HG02852 (cell line): ENCODE measurements around the gene ERN2.

ENCODE experiments used
- ATAC-seq: cut with Tn5 transposase; IDR thresholded peaks from one replicate; pipeline ENCODE4 v1.9.1; 2021; ENCODE audit warnings: mild to moderate bottlenecking, moderate library complexity; ENCODE audit not compliant: unreplicated experiment

ERN2 gene

DNA sequence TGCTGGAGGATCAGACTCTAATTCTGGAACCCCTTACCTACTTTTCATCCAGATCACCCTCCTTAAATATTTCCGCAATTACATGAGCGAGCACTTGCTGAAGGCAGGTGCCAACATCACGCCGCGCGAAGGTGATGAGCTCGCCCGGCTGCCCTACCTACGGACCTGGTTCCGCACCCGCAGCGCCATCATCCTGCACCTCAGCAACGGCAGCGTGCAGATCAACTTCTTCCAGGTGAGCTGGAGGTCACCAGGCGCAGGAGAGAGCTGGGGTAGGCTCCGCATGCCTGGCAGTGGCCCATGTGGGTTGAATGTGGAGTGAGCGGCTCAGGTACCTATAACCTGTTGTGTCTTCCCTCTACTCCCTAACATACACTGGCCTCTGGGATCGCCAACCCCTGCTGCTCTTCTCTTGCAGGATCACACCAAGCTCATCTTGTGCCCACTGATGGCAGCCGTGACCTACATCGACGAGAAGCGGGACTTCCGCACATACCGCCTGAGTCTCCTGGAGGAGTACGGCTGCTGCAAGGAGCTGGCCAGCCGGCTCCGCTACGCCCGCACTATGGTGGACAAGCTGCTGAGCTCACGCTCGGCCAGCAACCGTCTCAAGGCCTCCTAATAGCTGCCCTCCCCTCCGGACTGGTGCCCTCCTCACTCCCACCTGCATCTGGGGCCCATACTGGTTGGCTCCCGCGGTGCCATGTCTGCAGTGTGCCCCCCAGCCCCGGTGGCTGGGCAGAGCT, 23.4 kb downstream of the ERN2 start:
- no peak for ATAC-seq

DNA sequence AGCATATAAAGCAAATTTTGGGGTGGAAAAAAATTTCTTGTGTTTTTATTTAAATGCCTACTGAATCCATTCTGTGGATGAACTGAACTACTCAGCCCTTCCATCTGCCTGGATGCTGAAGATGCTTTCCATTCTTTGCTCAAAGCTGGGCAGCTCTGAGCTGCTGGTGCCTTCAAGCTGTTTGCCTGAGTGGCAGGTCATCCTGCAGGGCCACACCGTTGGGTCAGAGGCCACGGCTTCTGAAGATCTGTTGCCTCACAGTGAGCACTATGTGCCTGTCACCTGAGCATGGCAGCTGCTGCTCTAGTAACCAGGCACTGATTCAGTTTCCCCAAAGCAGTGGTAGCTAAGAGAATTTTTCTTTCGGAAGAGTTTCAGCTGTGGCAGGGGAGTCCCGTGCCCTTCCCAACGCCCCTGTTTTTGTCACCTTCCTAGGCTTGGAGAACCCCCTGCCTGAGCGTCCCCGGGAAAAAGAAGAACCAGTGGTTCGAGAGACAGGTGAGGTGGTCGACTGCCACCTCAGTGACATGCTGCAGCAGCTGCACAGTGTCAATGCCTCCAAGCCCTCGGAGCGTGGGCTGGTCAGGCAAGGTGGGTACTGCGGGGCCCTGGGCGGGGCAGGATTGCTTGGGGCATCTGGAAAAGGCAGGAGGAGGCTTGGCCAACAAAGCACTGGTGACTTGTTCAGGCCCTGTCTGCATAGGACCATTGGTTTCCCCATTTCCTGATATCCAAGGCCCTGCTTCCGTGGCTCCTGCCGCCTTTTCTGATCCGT, 25.8 kb downstream of the ERN2 start:
- no peak for ATAC-seq

DNA sequence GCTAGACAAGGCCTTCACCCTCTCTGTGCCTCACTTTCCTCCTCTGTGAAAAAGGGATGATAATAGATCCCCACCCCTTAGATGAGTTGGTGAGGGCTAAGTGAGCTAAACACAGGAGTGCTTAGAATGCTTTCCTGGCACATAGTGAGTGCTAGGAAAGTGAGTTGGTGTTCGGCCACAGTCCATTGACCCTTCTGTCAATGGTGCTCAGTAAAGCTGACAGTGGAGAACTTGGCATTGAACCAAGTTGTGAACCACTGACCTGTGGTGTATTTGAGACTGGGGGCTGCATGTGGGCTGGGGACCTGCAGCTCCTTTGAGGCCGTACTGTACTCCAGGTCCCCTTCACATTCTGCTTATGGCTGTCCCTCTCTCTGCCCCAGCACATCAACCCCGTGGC, 29.5 kb downstream of the ERN2 start:
- ATAC-seq: no peak

DNA sequence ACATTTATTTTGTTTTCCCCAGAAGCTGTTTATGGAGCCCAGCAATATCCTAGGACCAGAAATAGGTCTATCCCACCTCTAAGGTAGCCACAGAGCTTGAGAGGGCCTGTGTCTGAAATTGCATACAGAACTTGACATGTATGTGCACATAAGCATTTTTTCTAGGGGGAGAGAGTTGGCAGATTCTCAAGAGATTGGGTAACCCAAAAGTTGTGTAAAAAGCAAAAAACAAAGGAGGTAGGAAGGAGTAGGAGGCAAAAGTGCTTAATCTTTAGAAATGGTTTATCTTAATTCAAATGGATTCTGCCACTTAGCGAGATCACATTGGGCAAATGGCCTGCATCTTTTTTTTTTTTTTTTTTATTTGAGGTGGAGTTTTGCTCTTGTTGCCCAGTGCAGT, 30.8 kb downstream of the ERN2 start:
- no peak for ATAC-seq

DNA sequence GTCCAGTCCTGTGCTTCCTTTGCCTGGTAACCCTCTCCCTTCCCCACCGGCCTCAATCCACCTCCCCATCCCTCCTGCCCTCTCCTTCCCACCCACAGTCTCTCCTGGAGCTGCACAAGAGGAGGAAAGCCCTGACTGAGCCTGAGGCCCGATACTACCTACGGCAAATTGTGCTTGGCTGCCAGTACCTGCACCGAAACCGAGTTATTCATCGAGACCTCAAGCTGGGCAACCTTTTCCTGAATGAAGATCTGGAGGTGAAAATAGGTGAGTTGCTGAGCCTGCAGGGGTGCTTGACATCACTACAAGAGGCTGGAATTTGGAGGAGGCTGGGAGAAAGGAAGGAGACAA, 33.1 kb downstream of the ERN2 start:
- no peak for ATAC-seq

DNA sequence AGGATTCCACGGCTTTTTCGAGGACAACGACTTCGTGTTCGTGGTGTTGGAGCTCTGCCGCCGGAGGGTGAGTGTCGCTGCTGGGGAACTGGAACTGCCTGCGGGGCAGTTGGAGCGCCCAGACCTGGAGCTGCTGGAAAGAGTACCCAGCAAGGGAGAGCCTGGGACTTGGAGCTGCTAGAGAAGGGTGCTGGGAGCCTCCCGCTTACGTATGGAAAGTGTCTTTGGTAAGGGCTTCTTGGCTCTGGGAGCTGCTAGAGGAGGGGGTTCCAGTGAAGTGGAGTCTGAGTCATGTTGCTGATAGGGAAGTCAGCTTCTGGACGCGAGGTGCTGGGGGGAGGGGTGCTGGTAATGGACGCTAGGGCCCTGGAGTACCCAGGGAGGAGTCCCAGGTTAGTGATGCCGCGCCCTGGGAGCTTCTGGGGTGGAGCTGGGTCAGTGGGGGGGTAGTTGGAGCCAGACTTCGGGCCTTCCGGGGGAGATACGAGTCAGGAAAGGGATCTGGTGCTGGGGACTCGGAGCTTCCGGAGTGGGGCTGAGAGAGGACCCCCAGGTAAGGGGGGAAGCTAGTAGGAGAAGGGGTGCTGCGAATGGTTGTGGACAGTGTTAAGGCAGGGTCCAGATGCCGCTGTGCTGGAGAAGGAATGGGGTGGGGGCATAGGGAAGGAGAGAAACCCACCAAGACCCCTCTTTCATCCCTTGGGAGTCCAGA, 33.6 kb downstream of the ERN2 start:
- no peak for ATAC-seq

DNA sequence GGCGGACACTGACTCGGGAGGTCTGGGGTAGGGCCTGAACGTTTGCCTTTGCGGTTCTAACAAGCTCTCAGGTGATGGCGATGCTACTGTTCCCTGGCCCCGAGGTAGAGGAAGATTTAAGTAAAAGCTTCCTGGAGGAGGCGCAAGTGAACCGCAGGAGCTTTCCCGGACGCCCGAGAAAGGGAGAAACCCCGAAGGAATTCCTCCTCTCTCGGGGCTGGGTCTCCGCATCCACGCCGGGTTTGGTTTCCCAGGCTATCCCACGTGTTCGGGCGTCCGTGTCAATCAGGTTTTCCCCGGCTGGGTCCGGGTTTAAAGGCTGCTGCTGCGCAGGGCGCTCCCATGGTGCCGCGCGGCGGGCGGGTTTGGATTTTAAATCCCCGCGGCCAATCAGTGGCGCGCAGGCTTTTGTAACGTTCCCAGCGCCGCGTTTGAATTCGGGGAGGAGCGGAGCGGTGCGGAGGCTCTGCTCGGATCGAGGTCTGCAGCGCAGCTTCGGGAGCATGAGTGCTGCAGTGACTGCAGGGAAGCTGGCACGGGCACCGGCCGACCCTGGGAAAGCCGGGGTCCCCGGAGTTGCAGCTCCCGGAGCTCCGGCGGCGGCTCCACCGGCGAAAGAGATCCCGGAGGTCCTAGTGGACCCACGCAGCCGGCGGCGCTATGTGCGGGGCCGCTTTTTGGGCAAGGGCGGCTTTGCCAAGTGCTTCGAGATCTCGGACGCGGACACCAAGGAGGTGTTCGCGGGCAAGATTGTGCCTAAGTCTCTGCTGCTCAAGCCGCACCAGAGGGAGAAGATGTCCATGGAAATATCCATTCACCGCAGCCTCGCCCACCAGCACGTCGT, 34.4 kb downstream of the ERN2 start, which contains the start of gene PLK1:
PLK1 (plus strand) TSS at position 460 of the 844 bp plus-strand sequence; CDS start at position 504, 44 bp downstream.
- peak; percentile 94 for ATAC-seq

DNA sequence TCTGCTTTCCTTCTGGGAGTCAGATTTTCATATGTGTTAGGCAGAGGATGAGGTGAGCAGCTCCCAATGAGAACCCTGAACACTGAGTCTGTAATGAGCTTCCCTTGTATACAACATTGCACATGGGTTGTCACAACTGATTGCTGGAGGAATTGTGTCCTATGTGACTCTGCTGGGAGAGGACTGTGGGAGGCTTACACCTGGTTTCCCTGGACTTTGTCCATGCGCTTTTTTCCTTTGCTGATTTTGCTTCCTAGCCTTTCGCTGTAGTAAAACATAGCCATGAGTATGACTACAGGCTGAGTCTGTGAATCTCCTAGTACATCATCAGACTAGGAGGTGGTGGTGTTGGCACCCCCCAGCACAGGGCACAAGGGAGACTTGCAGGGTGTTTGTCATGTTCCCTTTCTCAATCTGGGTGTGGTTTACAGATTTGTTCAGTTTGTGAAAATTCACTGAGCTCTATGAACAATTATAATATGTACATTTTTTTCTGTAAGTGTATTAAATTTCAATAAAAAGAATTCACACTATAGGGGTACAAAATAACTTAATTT, 36.0 kb downstream of the ERN2 start:
- no peak for ATAC-seq

DNA sequence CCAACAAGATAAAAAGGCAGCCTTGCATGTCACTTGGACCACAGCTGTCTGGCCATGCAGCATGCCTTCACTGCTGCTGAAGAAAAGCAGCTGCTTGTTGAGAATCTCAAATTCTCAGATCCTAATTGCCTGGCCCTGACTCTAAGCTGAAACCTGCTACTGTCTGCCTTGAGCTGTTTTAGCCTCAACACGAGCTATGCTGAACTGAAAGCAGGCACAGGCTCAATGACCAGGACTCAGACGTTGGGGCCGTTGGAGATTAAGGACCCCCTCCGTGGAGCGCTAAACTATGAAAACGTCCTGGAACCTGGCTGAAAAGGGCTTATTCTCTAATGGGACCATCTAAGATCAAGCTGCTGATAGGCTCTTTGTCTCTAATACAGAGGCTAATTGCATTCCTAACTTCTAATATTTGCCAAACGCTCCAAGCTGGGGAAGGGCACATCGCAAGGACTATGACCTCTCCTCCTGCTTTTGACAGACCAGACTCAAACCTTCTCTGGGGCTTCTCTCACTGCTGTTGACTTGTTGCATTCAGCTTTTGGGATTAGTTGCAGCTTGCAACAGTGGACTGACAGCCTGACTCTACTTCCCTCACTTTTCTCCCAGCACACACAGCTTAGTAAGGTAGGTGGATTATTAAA, 38.9 kb downstream of the ERN2 start:
- ATAC-seq: no peak

DNA sequence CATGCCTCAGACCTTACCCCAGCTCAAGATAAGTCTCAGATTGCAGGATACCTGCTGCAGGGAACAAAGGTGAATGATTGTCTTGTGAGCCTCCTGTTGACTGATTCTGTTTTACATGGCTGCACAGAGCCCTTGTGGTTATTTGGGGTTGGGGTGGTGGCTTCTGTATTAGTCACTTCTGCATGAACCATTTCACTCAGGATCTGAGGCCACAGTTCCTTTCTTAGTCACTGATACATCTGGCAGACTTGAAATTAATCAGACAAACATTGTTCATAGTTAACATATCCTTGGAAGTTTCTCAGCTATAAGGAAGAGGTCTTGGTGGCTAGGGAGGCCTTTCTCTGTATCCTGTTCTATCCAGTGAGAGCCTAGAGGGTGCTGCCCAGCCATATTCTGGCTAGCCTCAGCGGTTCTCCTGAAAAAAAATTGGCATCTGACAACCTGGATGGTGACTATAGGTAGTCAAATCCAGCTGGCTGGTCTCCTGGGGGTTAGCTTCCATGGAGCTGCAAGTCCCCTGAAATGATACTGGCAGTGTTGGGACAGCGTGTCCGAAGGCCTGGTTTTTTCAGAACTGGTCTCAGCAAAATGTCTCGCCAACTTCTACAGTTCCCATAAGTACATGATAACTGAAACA, 42.8 kb downstream of the ERN2 start:
- peak; percentile 96 for ATAC-seq

DNA sequence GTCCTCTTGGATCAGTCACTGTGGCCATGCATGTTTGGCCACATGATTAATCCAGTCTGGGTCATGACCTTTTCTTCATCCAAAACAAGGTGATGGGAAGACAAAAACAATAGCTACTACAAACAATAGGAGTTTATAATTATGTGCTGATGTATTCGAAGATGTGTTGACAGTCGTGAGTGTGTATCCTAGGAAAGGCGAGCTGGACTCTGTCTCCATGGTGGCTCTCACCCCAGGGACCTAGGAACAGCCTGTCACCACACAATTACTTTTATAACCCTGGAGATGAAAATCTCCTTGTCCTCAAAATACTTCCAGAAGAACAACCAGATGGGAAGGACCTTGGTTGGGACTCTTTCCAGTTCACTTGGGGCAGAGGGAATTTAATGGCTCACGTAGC, 44.1 kb downstream of the ERN2 start:
- no peak for ATAC-seq

DNA sequence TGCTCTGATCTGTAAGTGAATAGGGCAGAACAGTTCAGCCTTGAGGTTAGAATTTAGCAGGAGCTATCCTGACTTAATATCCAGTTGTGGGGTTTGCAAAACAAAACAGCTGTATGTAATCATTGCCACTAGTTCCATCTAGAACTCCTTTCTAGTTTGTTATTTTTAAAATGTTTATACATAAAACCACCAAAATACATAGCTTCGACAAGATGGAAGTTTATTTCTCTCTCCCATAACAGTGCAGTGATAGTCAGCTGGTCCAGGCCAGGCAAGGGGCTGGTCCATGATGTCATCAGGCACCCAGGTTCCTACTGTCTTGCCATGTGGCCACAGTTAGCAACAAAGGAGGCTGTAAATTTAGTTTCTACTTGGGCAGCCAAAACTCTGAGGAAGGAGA, 44.8 kb downstream of the ERN2 start:
- no peak for ATAC-seq

DNA sequence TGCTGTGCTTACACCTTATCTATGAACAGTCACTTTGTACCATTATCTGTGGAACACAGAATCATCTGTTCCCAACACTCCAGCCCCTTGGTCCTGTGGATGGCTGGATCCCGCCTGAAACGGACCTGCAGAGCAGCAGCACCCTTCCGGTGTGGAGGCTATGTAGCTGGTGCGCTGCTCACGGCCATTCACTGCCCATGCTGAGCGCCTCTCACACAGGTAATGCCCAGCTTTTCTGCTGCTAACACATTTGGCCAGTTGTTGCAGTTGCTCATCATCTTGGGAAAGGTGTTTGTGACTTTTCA, 45.7 kb downstream of the ERN2 start:
- ATAC-seq: no peak

DNA sequence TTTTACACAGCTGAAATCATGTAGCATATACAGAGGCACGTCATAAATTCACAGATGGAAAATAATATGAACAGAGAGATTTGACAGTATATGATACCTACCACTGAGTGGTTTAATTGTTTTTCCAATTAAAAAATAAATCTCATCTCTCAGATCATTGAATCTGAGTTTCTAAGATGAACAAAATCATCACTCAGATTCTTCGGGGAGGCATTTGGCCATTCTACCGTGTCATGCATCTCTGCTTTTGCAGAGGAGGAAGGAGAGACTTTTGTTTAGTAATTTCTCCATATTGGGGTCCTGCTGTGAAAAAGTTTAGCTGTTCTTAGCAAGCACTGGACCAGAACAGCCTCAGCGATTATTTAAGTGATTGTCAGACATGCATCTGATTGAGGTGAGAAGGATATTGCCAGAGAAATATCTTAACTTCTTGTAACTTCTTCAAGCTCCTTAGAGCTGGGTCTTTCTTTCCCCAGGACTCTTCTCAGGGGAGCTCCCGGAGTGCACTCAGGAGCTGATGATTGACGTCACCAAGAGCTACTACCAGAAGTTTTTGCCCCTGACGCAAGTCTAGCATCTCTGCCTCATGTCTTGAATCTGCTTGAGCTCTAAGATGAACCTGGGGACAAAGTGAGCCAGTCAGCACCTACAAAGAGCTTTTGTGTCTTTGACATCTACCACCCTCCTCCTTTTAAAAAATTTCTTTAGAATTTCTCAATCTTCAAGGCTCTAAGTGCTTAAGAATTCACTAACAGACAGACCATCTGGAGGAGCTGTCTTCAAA, 46.3 kb downstream of the ERN2 start:
- ATAC-seq: no peak

DNA sequence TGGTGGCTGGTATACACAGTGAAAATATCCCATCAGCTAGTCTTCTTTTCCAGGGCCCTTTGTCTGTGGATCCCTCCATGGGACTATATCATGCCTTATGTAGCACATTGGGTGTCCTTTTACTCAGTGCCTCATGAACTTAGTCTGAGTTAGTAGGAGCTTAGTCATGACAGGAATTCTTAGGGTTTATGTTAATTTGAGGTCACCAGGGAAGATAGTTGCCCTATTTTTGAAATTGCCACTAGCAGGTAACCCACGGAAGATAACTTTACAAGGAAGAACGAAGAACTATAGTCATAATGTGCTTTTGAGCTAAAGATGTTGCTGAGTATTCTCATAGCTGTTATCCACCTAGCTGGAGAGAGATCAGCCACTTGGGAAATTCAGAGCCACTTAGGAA, 49.1 kb downstream of the ERN2 start:
- no peak for ATAC-seq

DNA sequence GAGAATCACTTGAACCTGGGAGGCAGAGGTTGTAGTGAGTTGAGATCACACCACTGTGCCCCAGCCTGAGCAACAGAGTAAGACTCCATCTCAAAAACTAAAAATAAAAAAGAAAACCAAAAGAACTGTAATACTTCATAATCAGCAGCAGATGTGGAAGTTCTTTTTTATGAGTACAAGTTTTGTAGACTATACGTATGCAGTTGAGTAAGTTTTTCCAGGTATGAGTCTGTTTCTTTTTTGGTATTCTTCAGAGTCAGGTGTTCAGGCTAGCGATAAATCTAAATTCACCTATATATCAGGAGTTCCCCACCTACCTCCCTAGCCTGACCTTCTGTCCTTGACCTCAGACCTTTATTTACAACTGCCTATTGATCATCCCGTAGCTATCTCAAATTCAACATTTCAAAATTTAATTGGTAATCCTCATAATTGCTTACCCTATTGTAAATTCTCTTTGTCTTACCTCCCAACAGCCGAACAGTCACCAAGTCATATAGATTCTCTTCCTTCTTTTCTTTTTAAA, 61.0 kb downstream of the ERN2 start:
- no peak for ATAC-seq

DNA sequence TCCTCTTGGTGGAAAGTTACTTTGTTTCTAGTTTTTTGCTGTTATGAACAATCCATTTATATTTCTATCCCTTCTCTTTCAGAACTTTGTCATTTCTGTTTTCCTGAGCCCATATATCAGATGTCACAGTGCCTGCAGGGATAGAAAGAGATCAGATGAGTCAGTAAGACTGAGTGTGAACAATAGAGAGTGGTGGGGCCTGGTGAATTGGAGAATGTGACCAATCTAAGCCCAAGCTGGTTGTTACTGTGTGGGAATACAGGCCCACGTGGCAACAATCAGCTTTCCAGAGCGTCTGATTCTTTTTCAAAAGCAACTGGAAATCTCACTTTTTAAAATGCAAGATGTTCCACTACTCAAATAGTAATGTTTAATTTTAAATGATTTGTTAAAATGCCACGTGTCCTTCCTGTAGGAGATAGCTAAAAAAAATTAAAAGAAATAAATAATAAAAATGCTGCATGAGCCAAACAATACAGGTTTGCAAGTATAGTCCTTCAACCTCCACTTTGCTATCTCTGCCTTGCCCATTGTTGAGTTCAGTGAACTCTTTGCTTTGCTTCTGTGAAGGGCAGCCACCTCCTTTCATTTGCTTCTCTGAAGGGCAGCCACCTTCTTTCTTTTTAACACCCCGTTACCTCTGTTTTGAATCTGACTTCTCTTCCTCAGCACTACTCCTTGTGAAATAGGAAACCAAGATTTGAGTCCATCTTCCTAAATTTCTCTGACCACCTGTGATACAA, 62.2 kb downstream of the ERN2 start:
- ATAC-seq: no peak

DNA sequence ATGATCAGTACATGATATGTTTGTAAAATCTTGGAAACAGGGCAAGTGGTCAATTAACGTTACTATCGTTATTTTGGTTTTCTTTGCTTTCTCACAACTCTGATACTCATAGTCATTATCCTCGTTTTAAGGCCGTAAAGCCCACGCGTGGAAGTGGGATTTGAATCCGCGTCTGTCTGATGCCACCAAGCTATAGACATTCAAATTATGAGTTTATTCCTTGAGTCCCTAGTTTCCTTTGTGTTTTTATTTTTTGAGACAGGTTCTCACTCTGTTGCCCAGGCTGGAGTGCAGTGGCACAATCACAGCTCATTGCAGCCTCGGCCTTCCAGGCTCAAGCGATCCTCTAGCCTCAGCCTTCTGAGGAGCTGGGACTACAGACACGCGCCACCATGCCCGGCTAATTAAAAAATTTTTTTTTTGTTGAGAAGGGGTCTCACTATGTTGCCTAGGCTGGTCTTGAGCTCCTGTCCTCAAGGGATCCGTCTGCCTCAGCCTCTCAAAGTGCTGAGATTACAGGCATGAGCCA, 70.7 kb downstream of the ERN2 start:
- ATAC-seq: no peak
